Stimulated activated CD8-positive, alpha-beta memory T cell treated with anti-CD3 and anti-CD28 coated beads, Interleukin-2, amount 100 ng/mL, for 48 hours (primary cell): ENCODE data around the gene CTNNA1.
A peak's percentile ranks its signal among the peaks of the same experiment; 100 is the strongest.
"Not testable (repeated sequence)": the region's sequence is repeated elsewhere in the genome, so short reads cannot be mapped to it uniquely, and the experiment has no call there.

Experiments
- DNase-seq, 2 donors: peaks; one replicate each; pipeline ENCODE4 v3.0.0-alpha.2; 2020; ENCODE audit warnings: low read depth in 2 of 2

CTNNA1 gene

GRCh38 chr5:138809391-138809790 is 56.2 kb downstream of the CTNNA1 start:
- DNase-seq = no peak

- not testable (repeated sequence) for DNase-seq
These were observed 57.6 kb downstream of the CTNNA1 start for GRCh38 chr5:138810861-138811260.

GRCh38 chr5:138815529-138815928 is 62.3 kb downstream of the CTNNA1 start:
- DNase-seq = no peak

GRCh38 chr5:138817241-138817640 is 64.0 kb downstream of the CTNNA1 start:
- no peak for DNase-seq

- DNase-seq = no peak
These were observed 65.9 kb downstream of the CTNNA1 start for GRCh38 chr5:138819081-138819480.

- no peak for DNase-seq
These were observed 67.5 kb downstream of the CTNNA1 start for GRCh38 chr5:138820695-138821094.

GRCh38 chr5:138824516-138824915 is 71.3 kb downstream of the CTNNA1 start:
- DNase-seq = peak in 1 of 2 donors; percentile 18

- no peak for DNase-seq
These were observed 72.0 kb downstream of the CTNNA1 start for GRCh38 chr5:138824924-138825863.

- no peak for DNase-seq
These were observed 75.3 kb downstream of the CTNNA1 start for GRCh38 chr5:138828556-138828955.

- DNase-seq = no peak
These were observed 76.1 kb downstream of the CTNNA1 start for GRCh38 chr5:138829341-138829740.

- no peak for DNase-seq
These were observed 78.5 kb downstream of the CTNNA1 start for GRCh38 chr5:138831703-138832102.

GRCh38 chr5:138832218-138832617 is 79.0 kb downstream of the CTNNA1 start:
- DNase-seq = no peak

GRCh38 chr5:138833080-138833479 is 79.9 kb downstream of the CTNNA1 start:
- DNase-seq = no peak

- DNase-seq = no peak
These were observed 80.7 kb downstream of the CTNNA1 start for GRCh38 chr5:138833726-138834480.

- not testable (repeated sequence) for DNase-seq
These were observed 81.6 kb downstream of the CTNNA1 start for GRCh38 chr5:138834853-138835252.

- no peak for DNase-seq
These were observed 83.9 kb downstream of the CTNNA1 start for GRCh38 chr5:138837160-138837559.

- DNase-seq = no peak
These were observed 86.9 kb downstream of the CTNNA1 start for GRCh38 chr5:138840103-138840502.

GRCh38 chr5:138841531-138841930 is 88.3 kb downstream of the CTNNA1 start:
- no peak for DNase-seq

- DNase-seq = no peak
These were observed 90.3 kb downstream of the CTNNA1 start for GRCh38 chr5:138843316-138844124.

GRCh38 chr5:138844125-138844461 is 90.9 kb downstream of the CTNNA1 start:
- no peak for DNase-seq

- DNase-seq = no peak
These were observed 91.7 kb downstream of the CTNNA1 start for GRCh38 chr5:138844812-138845513.
